Erythroblast (primary cell): Measurements from ENCODE around the gene POGZ.

Experiments used
- GATA1 ChIP-seq: IDR thresholded peaks from 2 replicates; pipeline ENCODE4 v1.6.1; 2011; ENCODE audit warnings: low read depth, mild to moderate bottlenecking, control low read depth, low read length, moderate library complexity
- POLR2A ChIP-seq: IDR thresholded peaks from 2 replicates; pipeline ENCODE4 v1.6.1; 2011; ENCODE audit warnings: mild to moderate bottlenecking, low read length

- no peak for TF ChIP-seq POLR2A
- TF ChIP-seq GATA1, result no peak
Measured at GRCh38 chr1:151457911-151458801, 1.1 kb downstream of the POGZ start.
